OCI-LY3 (cell line): Measurements from ENCODE around the gene SLCO2B1.

Source experiments
- H2AFZ ChIP-seq: fragments of 200-600, 300-600 bp; shearing (Covaris generic); 2 replicates; pipeline ENCODE4 v1.6.0; 2014; ENCODE audit warnings: antibody characterized with exemption, low read depth, low read length
- H3K27ac ChIP-seq: fragments of 200-600, 300-600 bp; sonication (generic); 2 replicates; pipeline ENCODE4 v1.5.1; 2014; ENCODE audit warnings: mild to moderate bottlenecking, low read length, moderate library complexity, mixed read lengths
- H3K27me3 ChIP-seq: fragments of 200-600, 300-600 bp; sonication (generic); 2 replicates; pipeline ENCODE4 v1.6.1; 2014; ENCODE audit warnings: low read depth, low read length, mixed read lengths
- H3K36me3 ChIP-seq: fragments of 200-600, 300-600 bp; sonication (generic); replicated peaks from 2 replicates; pipeline ENCODE3; 2014; ENCODE audit warnings: low read depth, low read length, mixed read lengths
- H3K4me1 ChIP-seq: fragments of 300-600, 200-600 bp; sonication (generic); 2 replicates; pipeline ENCODE4 v1.6.1; 2014; ENCODE audit warnings: low read length, mixed read lengths
- H3K4me2 ChIP-seq: fragments of 200-600, 300-600 bp; sonication (generic); 2 replicates; pipeline ENCODE4 v1.6.1; 2014; ENCODE audit warnings: low read length, mixed read lengths
- H3K4me3 ChIP-seq: fragments of 300-600, 200-600 bp; sonication (generic); 2 replicates; pipeline ENCODE4 v1.5.1; 2014; ENCODE audit warnings: antibody characterized with exemption, mild to moderate bottlenecking, low read length, moderate library complexity
- H3K79me2 ChIP-seq: fragments of 300-600, 200-600 bp; shearing (Covaris generic); 2 replicates; pipeline ENCODE4 v1.6.1; 2014; ENCODE audit warnings: mild to moderate bottlenecking, low read length, mixed read lengths
- H3K9ac ChIP-seq: fragments of 300-600, 200-600 bp; shearing (Covaris generic); 2 replicates; pipeline ENCODE4 v1.6.0; 2014; ENCODE audit warnings: mild to moderate bottlenecking, low read length, moderate library complexity
- H3K9me3 ChIP-seq: fragments of 200-600, 300-600 bp; shearing (Covaris generic); 2 replicates; pipeline ENCODE4 v1.6.1; 2014; ENCODE audit warnings: low read length, mixed read lengths; ENCODE audit not compliant: insufficient read depth
- H4K20me1 ChIP-seq: fragments of 200-600, 300-600 bp; sonication (generic); 2 replicates; pipeline ENCODE4 v1.6.1; 2016; ENCODE audit warnings: low read length, mixed read lengths; ENCODE audit not compliant: insufficient read depth
- CTCF ChIP-seq: fragments of 200-600, 300-600 bp; sonication (generic); IDR thresholded peaks from 2 replicates; pipeline ENCODE4 v1.5.1; 2014; ENCODE audit warnings: antibody characterized with exemption, low read length, low read depth
- EZH2phosphoT487 ChIP-seq: fragments of 200-600 bp; shearing (Covaris generic); IDR thresholded peaks from 2 replicates; pipeline ENCODE4 v1.6.1; 2018; ENCODE audit warnings: antibody characterized with exemption, mixed run types, low read depth

The SLCO2B1 gene

DNA sequence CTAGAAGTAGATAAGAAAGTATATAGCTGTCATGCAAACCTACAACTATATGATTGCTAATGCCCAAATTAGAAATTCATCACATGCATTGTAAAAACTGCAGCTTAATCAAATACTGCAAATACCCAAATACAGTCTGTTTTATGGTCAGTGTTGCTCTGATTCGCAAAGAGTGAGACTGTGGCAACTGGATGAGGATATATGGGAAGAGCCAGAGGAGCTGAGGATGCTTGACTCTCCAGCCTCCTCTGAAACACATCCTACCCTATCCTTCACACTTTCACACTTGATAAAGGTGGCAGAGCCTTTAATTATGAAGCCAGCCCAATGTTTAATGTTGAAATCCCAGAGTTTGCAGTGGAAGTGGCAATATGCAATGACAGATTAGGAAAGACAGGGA, 32.3 kb upstream of the SLCO2B1 start:
- H3K27ac ChIP-seq, result no peak overlapping the region
- H3K9ac ChIP-seq, result no peak overlapping the region
- no peak overlapping the region for H2AFZ ChIP-seq
- H3K36me3 ChIP-seq, result peaks cover 33% of the 10 kb centered on the region
- no peaks in the 10 kb centered on the region for H4K20me1 ChIP-seq
- no peaks in the 10 kb centered on the region for H3K4me1 ChIP-seq
- no peak overlapping the region for H3K4me2 ChIP-seq
- H3K79me2 ChIP-seq, result no peaks in the 10 kb centered on the region
- no peaks in the 10 kb centered on the region for H3K27me3 ChIP-seq
- no peak for TF ChIP-seq CTCF
- TF ChIP-seq EZH2phosphoT487, result no peak
- H3K9me3 ChIP-seq, result peaks cover 18% of the 10 kb centered on the region; the same call in 1 of the 2 replicates
- no peak overlapping the region for H3K4me3 ChIP-seq

DNA sequence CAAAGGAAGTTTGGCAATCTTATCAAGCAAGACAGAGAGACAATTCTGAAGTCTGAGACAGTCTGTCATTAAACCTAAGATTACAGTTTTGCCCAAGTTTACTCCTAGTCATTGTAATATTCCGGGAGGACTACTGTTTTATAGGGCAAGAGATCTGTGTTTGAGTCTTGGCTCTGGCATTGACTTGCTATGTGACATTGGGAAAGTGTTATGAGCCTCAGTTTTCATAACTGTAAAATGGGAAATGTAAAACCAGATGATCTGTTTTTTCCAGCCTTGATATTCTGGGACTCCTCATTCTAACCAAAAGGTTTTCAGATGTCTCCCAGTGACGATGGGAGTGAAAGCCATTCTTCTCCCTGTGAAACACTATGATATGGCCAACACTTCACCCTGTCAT, 24.3 kb upstream of the SLCO2B1 start:
- Histone ChIP-seq H3K36me3 (no peaks in the 10 kb centered on the region), H3K9me3 (no peaks in the 10 kb centered on the region), H2AFZ (no peak overlapping the region)

GRCh38 chr11:75132080-75132479, 18.8 kb upstream of the SLCO2B1 start:
- no peaks in the 10 kb centered on the region for H3K4me1 ChIP-seq
- no peak for TF ChIP-seq CTCF
- no peak for TF ChIP-seq EZH2phosphoT487
- peaks cover 6% of the 10 kb centered on the region for H3K36me3 ChIP-seq
- H3K27me3 ChIP-seq, result no peaks in the 10 kb centered on the region
- no peak overlapping the region for H2AFZ ChIP-seq
- H3K9ac ChIP-seq, result no peak overlapping the region
- H3K4me2 ChIP-seq, result no peak overlapping the region
- no peak overlapping the region for H3K27ac ChIP-seq
- no peaks in the 10 kb centered on the region for H4K20me1 ChIP-seq
- no peaks in the 10 kb centered on the region for H3K79me2 ChIP-seq
- H3K4me3 ChIP-seq, result no peak overlapping the region
- H3K9me3 ChIP-seq, result no peaks in the 10 kb centered on the region

More for the DNA sequence above, 24.3 kb upstream of the SLCO2B1 start:
- TF ChIP-seq EZH2phosphoT487 (no peak), CTCF (no peak)
- Histone ChIP-seq H3K79me2 (no peaks in the 10 kb centered on the region), H3K27ac (no peak overlapping the region), H3K4me1 (no peaks in the 10 kb centered on the region), H3K4me3 (no peak overlapping the region), H3K4me2 (no peak overlapping the region), H3K27me3 (no peaks in the 10 kb centered on the region), H3K9ac (no peak overlapping the region), H4K20me1 (no peaks in the 10 kb centered on the region)

- Histone ChIP-seq H3K9ac (no peak overlapping the region), H3K4me3 (no peak overlapping the region), H3K9me3 (no peaks in the 10 kb centered on the region), H2AFZ (no peak overlapping the region), H3K79me2 (no peaks in the 10 kb centered on the region), H3K27ac (no peak overlapping the region), H3K4me2 (no peak overlapping the region), H3K4me1 (no peaks in the 10 kb centered on the region), H3K27me3 (no peaks in the 10 kb centered on the region), H4K20me1 (no peaks in the 10 kb centered on the region), H3K36me3 (peaks cover 6% of the 10 kb centered on the region)
- no peak for TF ChIP-seq CTCF
- no peak for TF ChIP-seq EZH2phosphoT487
Observed at GRCh38 chr11:75133976-75134375, 16.9 kb upstream of the SLCO2B1 start.
